Brain microvascular endothelial cell (primary cell): ENCODE measurements around the gene ZNF175.

Source experiments
- DNase-seq: peaks from one replicate; pipeline ENCODE4 v3.0.0-alpha.2; 2020
- H3K27ac ChIP-seq: fragments of 250-450 bp; sonication (Bioruptor Pico); 2 replicates; pipeline ENCODE4 v1.5.1; 2020; ENCODE audit warnings: mild to moderate bottlenecking, moderate library complexity
- H3K27me3 ChIP-seq: fragments of 250-450 bp; sonication (Bioruptor Pico); replicated peaks from 2 replicates; pipeline ENCODE4 v1.5.1; 2020; ENCODE audit warnings: mild to moderate bottlenecking
- H3K36me3 ChIP-seq: fragments of 250-450 bp; sonication (Bioruptor Pico); replicated peaks from 2 replicates; pipeline ENCODE4 v1.5.1; 2020; ENCODE audit warnings: mild to moderate bottlenecking
- H3K4me3 ChIP-seq: 2 replicates; pipeline ENCODE4 v1.5.1; 2011; ENCODE audit warnings: low read depth, mild to moderate bottlenecking, control low read depth, low read length, moderate library complexity
- CTCF ChIP-seq: IDR thresholded peaks from 2 replicates; pipeline ENCODE4 v1.5.1; 2011; ENCODE audit warnings: low read depth, mild to moderate bottlenecking, moderate library complexity, low read length, control low read depth, inconsistent platforms; ENCODE audit errors: missing control alignments
- in situ Hi-C: cut with HindIII; loops from 2 replicates; pipeline ENCODE4 v1.10.0; 2017; ENCODE audit warnings: low sequenced_read_pairs, low pct_ligation_motif_present

ZNF175 gene

GRCh38 chr19:51640386-51640785, 69.3 kb downstream of the ZNF175 start:
- Histone ChIP-seq H3K36me3 (no peaks in the 10 kb centered on the region), H3K27ac (no peak overlapping the region), H3K4me3 (no peak overlapping the region), H3K27me3 (no peaks in the 10 kb centered on the region)
- no peak for TF ChIP-seq CTCF
- DNase-seq: no peak
- in situ Hi-C loops: no loop called here

GRCh38 chr19:51641648-51642047, 70.6 kb downstream of the ZNF175 start:
- DNase-seq: no peak
- in situ Hi-C loops: no loop called here
- Histone ChIP-seq H3K36me3 (no peaks in the 10 kb centered on the region), H3K27ac (no peak overlapping the region), H3K4me3 (no peak overlapping the region), H3K27me3 (no peaks in the 10 kb centered on the region)
- TF ChIP-seq CTCF: no peak
